Measurements from ENCODE around the gene JPH3. TPM values are rescaled to one million over a fixed set of nuclear protein-coding genes. Genes with fewer than 3 reads are reported as not detected.

The JPH3 gene
- polyA plus RNA-seq, 2 of the 4 experiments (the other 2 are of a cell fraction) = 0.36 to 1.6 TPM

GRCh38 chr16:87654826-87655225, 52.5 kb downstream of the JPH3 start:
- ChIA-PET POLR2A (no interaction called here), CTCF (interaction anchor here (0.8 to 13.7 kb wide), 3 partner anchors 19 to 238 kb away, joined by 3 to 150 read pairs (median 3); no protein-coding TSS in a partner anchor)
- no peak for ATAC-seq
- DNase-seq (ENCODE audit: low read depth in 1 of 2, low spot score in 1 of 2) = no peak
- H3K4me2 ChIP-seq = no peak overlapping the region
- FAIRE-seq = no peak
- TF ChIP-seq BCL3 (IDR thresholded peaks at IDR 0.05) (no peak), CBX8 (IDR thresholded peaks at IDR 0.05) (no peak), RCOR1 (IDR thresholded peaks at IDR 0.05; ENCODE audit: low read depth, low read length) (no peak)
- no peak overlapping the region for H3K27ac ChIP-seq
- peaks cover 12% of the 10 kb centered on the region for H3K9me3 ChIP-seq
- 78% methylated on average over 18 of the region's 25 CpGs for WGBS (ENCODE audit: missing lambda C conversion rate)
- H3K4me3 ChIP-seq = no peak overlapping the region
- no peaks in the 10 kb centered on the region for H3K4me1 ChIP-seq

GRCh38 chr16:87656328-87656727, 54.0 kb downstream of the JPH3 start:
- no peak for TF ChIP-seq NFE2L2 (conservative IDR thresholded peaks at IDR 0.05; ENCODE audit: low read length)
- TF ChIP-seq HES2 (IDR thresholded peaks at IDR 0.05) = no peak
- no peak for TF ChIP-seq BHLHE40 (IDR thresholded peaks at IDR 0.05; ENCODE audit: low read depth, low read length)
- TF ChIP-seq CBX2 (IDR thresholded peaks at IDR 0.05; ENCODE audit: borderline replicate concordance, low read depth) = no peak
- TF ChIP-seq FOSL2 (IDR thresholded peaks at IDR 0.05) = no peak
- TF ChIP-seq FOSL2 (CRISPR knock-in tag; IDR thresholded peaks at IDR 0.05) = no peak
- TF ChIP-seq MAX (IDR thresholded peaks at IDR 0.05) = no peak
- TF ChIP-seq MAFK (IDR thresholded peaks at IDR 0.05; ENCODE audit: partially characterized antibody) = no peak
- no peak for TF ChIP-seq ELK1 (IDR thresholded peaks at IDR 0.05; ENCODE audit: low read depth, low read length)
- TF ChIP-seq RCOR1 (IDR thresholded peaks at IDR 0.05; ENCODE audit: low read depth, low read length) = no peak
- TF ChIP-seq ZC3H11A (IDR thresholded peaks at IDR 0.05) = no peak
- TF ChIP-seq EP300 (IDR thresholded peaks at IDR 0.05) = no peak
- no peak for TF ChIP-seq HOXB5 (CRISPR knock-in tag; IDR thresholded peaks at IDR 0.05)
- Histone ChIP-seq H3K9me3 (peaks cover 12% of the 10 kb centered on the region), H3K4me3 (no peak overlapping the region), H3K4me2 (no peak overlapping the region), H3K4me1 (no peaks in the 10 kb centered on the region), H3K27ac (no peak overlapping the region)
- POLR2A ChIA-PET = no interaction called here
- no peak for ATAC-seq
- no peak for DNase-seq (ENCODE audit: low read depth in 1 of 2, low spot score in 1 of 2)
- FAIRE-seq = no peak
- CTCF ChIA-PET = interaction anchor here (0.5 to 13.7 kb wide), 4 partner anchors 20 to 239 kb away, joined by 3 to 150 read pairs (median 4); no protein-coding TSS in a partner anchor
- 57% methylated on average over 14 of the region's 14 CpGs for WGBS (ENCODE audit: missing lambda C conversion rate)

GRCh38 chr16:87657621-87658192, 55.4 kb downstream of the JPH3 start:
- Histone ChIP-seq H3K4me2 (no peak overlapping the region), H3K4me3 (no peak overlapping the region), H3K9me3 (peaks cover 12% of the 10 kb centered on the region), H3K27ac (no peak overlapping the region), H3K4me1 (no peaks in the 10 kb centered on the region)
- WGBS (ENCODE audit: missing lambda C conversion rate) = 59% methylated on average over 7 of the region's 7 CpGs
- ATAC-seq (peak in 1 of 2 experiments; percentile 53; a peak in 3 of 6 replicates), FAIRE-seq (no peak), DNase-seq (ENCODE audit: low read depth in 1 of 2, low spot score in 1 of 2) (peak in 1 of 2 experiments; percentile 59)
- ChIA-PET CTCF (interaction anchor here (0.6 to 1.8 kb wide), 4 partner anchors 9 to 241 kb away, joined by 3 to 5 read pairs (median 4); no protein-coding TSS in a partner anchor), POLR2A (no interaction called here)
- no peak for TF ChIP-seq POLR2AphosphoS2 (conservative IDR thresholded peaks at IDR 0.05; ENCODE audit: low read length)
- TF ChIP-seq SREBF2 (IDR thresholded peaks at IDR 0.05) = no peak
- 0 out of 2 replicates have a peak, but pooled peaks have one; percentile 16 for TF ChIP-seq MAX (IDR thresholded peaks at IDR 0.05)
- TF ChIP-seq RCOR1 (IDR thresholded peaks at IDR 0.05; ENCODE audit: low read depth, low read length) = no peak
- TF ChIP-seq CBX2 (IDR thresholded peaks at IDR 0.05; ENCODE audit: borderline replicate concordance, low read depth) = no peak
- no peak for TF ChIP-seq HEYL (CRISPR knock-in tag; IDR thresholded peaks at IDR 0.05)
